Stimulated activated CD4-positive, alpha-beta T cell treated with anti-CD3 and anti-CD28 coated beads, Interleukin-15, amount 100 ng/mL, for 1 hour (primary cell): ENCODE results near the gene SSNA1.

ENCODE experiments used
- DNase-seq, 2 donors: peaks; one replicate each; pipeline ENCODE4 v3.0.0-alpha.2; 2020; ENCODE audit warnings: low read depth in 1 of 2, low spot score in 1 of 2

SSNA1 gene

DNA sequence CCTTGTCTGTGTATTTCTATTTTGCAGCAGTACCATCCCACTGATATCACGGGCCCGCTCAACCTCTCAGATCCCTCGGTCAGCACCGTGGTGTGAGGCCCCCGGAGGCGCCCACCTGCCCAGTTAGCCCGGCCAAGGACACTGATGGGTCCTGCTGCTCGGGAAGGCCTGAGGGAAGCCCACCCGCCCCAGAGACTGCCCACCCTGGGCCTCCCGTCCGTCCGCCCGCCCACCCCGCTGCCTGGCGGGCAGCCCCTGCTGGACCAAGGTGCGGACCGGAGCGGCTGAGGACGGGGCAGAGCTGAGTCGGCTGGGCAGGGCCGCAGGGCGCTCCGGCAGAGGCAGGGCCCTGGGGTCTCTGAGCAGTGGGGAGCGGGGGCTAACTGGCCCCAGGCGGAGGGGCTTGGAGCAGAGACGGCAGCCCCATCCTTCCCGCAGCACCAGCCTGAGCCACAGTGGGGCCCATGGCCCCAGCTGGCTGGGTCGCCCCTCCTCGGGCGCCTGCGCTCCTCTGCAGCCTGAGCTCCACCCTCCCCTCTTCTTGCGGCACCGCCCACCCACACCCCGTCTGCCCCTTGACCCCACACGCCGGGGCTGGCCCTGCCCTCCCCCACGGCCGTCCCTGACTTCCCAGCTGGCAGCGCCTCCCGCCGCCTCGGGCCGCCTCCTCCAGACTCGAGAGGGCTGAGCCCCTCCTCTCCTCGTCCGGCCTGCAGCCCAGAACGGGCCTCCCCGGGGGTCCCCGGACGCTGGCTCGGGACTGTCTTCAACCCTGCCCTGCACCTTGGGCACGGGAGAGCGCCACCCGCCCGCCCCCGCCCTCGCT, 20.5 kb upstream of the SSNA1 start:
- DNase-seq, result no peak

GRCh38 chr9:137168573-137168903, 19.9 kb upstream of the SSNA1 start:
- no peak for DNase-seq

GRCh38 chr9:137168904-137169856, 19.3 kb upstream of the SSNA1 start:
- no peak for DNase-seq

- DNase-seq, result no peak
These were observed 18.5 kb upstream of the SSNA1 start, which contains the start of gene LRRC26 for GRCh38 chr9:137169896-137170358. TSS of gene LRRC26 (minus strand) at chr9:137170051. CDS start at chr9:137169943, 108 bp downstream.

GRCh38 chr9:137170486-137171148, 17.9 kb upstream of the SSNA1 start:
- no peak for DNase-seq

GRCh38 chr9:137171149-137171900, 17.2 kb upstream of the SSNA1 start:
- no peak for DNase-seq

- no peak for DNase-seq
These were observed 15.3 kb upstream of the SSNA1 start for GRCh38 chr9:137172901-137173795.

- DNase-seq, result no peak
These were observed 14.4 kb upstream of the SSNA1 start for GRCh38 chr9:137173796-137174664.

DNA sequence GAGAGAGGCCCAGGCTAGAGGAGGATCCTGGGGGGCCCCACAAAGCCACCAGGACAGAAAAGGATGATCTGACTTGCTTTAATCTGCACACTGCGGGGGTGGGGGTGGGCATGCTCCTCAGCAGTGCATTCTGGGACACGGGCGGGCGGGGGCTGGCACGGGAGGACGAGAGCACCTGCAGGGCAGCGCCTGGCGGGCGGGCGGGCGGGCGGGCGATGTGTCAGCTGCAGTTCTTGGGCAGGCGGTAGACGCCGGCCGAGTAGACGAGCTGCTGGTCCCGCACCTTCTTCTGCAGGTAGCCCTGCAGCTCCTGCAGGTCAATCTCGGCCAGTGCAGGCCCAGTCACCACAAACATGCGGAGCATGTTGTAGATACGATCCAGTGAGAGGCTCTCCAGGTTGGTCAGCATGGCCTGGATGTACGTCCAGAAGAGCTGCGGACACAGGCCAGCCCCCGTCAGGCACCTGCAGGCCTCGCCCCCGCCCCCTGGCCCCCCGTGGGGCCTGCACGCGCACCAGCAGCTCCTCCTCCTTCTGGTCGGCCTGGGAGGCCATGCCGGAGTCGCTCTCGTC, 13.7 kb upstream of the SSNA1 start:
- DNase-seq, result no peak

- no peak for DNase-seq
These were observed 13.0 kb upstream of the SSNA1 start for GRCh38 chr9:137175345-137175961.

DNA sequence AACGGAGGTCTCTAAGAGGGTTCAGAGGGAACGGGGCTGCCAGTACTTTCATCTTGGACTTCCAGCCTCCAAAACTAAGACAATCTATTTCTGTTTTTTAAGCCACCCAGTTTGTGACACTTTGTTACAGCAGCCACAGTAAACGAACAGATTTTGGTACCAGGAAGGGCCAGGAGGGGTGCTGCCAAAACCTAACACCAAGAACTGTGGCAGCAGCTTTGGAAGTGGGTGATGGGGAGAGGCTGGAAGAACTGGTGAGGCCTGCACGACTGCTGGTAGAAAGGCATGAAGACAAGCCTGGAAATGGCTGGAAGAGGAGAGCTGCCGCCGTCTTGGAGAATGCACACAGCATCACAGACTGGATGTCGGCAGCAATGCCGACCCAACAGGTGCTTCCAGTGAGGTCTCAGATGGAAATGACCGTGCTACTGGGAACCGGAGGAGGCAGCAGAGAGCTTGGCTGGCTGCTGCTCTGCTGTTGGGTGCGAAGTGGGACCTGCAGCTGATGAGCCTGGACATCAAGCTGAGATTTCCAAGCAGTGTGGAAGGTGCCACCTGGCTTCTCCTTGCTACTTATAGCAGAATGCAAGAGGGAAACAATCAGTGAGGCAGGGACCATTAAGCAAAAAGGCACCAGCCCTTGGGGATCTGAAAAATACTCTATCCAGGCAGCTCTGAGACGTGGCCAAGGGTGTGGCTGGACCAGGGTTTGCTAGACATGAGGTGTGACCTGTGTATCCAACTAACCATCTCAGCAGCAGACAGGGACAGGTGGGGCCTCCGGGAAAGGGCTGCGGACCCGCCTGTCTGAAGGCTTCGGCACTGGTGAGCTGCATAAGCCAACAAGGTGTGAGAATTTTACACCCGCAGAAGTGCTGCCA, 11.9 kb upstream of the SSNA1 start:
- no peak for DNase-seq

- DNase-seq, result no peak
These were observed 10.1 kb upstream of the SSNA1 start for GRCh38 chr9:137178201-137178938.

DNA sequence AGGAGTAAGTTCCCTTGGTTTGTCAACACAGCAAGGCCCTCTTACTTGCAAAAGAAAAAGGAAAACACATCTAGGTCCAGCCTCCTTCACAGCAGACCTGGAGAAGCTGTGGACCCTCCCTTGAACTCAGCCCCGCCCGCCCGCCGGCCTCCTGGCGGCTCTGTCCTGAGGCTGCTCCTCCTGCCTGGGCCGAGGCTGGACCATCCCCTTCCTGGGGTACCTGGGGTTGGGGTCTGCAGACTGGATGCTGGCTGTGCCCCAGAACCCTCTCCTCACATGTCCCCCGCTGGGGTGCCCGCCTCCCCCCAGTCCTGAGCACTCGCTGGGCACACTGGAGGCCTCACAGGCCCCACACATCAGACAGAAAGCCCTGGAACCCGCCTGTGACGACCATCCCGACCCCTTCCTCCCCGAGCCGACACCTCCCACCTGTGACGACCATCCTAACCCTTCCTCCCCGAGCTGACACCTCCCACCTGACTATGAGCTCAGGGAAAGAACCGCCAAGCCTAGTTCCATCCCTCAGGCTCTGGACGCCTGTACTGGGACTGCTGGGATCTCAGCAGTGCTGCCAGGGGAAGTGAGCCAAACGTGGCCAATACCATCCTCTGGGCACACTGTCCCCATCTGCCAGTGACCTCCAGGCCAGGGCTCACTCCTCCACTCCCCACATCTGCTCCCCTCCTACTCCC, 9.4 kb upstream of the SSNA1 start:
- no peak for DNase-seq

GRCh38 chr9:137179761-137180160, 8.7 kb upstream of the SSNA1 start:
- DNase-seq, result no peak

DNA sequence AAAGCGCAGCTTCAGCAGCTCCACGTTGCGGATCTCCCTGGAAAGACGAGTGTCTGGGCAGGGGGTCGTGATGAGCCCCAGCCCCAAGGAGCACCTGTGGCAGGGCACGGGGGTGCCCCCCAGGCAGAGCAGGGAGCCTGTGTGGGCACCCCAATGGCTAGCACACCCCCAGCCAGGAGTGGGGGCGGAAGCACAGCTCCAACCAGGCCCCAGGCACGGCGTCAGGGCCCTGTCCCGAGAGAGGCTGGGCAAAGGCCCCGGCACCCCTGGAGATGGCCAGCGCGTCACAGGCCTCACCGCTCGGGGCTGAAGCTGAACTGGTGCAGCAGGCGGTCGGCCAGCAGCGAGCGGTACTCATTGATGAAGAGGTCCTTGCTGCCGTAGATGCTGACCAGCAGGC, 8.0 kb upstream of the SSNA1 start:
- no peak for DNase-seq

DNA sequence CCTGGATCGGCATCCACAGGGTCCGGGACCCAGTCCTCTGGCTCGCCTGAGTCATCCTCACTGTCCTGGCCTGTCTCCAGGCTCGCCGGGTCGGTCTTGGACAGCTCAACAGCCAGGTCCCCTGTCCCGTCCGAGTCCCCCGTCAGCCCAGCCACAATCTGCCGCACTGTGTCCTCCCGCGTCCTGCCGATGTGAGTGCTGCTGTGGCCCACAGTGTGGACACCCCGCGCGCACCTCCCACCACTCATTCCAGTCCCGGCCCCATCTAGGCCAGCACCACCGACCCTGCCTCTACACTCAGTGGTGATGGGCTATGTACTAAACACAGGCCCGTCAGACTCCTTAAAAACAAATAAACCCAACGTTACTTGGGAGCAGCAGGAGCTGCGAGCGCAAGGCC, 6.8 kb upstream of the SSNA1 start:
- DNase-seq, result no peak
